ENCODE results near the gene TRAF1. TPM values are rescaled to one million over a fixed set of nuclear protein-coding genes. Genes with fewer than 3 reads are reported as not detected.

The TRAF1 gene
- polyA plus RNA-seq, 1 donor from 2014 or later: 0.89 TPM

GRCh38 chr9:120922404-120923195 is 4.0 kb downstream of the TRAF1 start:
- no peak overlapping the region for H3K9ac ChIP-seq (ENCODE audit: low read length)
- H3K36me3 ChIP-seq (ENCODE audit: insufficient read depth, low read length): no peaks in the 10 kb centered on the region
- no peaks in the 10 kb centered on the region for H4K20me1 ChIP-seq (ENCODE audit: insufficient read depth)
- H3K9me2 ChIP-seq (ENCODE audit: insufficient read depth, low read length): no peaks in the 10 kb centered on the region
- no peak overlapping the region for H3K4me2 ChIP-seq (ENCODE audit: low read length)
- TF ChIP-seq POLR2AphosphoS5 (IDR thresholded peaks at IDR 0.05) (no peak), REST (IDR thresholded peaks at IDR 0.05; ENCODE audit: borderline replicate concordance) (no peak), EZH2 (IDR thresholded peaks at IDR 0.05; ENCODE audit: borderline replicate concordance, insufficient read depth, low read length, poor library complexity, severe bottlenecking) (no peak), SMC3 (conservative IDR thresholded peaks at IDR 0.05; ENCODE audit: poor library complexity) (no peak), MXI1 (conservative IDR thresholded peaks at IDR 0.05; ENCODE audit: poor library complexity, severe bottlenecking) (no peak)
- TF ChIP-seq, protein P1, sequence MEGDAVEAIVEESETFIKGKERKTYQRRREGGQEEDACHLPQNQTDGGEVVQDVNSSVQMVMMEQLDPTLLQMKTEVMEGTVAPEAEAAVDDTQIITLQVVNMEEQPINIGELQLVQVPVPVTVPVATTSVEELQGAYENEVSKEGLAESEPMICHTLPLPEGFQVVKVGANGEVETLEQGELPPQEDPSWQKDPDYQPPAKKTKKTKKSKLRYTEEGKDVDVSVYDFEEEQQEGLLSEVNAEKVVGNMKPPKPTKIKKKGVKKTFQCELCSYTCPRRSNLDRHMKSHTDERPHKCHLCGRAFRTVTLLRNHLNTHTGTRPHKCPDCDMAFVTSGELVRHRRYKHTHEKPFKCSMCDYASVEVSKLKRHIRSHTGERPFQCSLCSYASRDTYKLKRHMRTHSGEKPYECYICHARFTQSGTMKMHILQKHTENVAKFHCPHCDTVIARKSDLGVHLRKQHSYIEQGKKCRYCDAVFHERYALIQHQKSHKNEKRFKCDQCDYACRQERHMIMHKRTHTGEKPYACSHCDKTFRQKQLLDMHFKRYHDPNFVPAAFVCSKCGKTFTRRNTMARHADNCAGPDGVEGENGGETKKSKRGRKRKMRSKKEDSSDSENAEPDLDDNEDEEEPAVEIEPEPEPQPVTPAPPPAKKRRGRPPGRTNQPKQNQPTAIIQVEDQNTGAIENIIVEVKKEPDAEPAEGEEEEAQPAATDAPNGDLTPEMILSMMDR (IDR thresholded peaks at IDR 0.05; ENCODE audit: poor library complexity, severe bottlenecking): no peak
- H3K27me3 ChIP-seq (ENCODE audit: insufficient read depth, low read depth, low read length): no peaks in the 10 kb centered on the region
- H3K79me2 ChIP-seq (replicated peaks; ENCODE audit: insufficient read depth, low read length): no peaks in the 10 kb centered on the region
- H3F3A ChIP-seq (ENCODE audit: insufficient read depth, low read length, poor library complexity, severe bottlenecking): no peaks in the 10 kb centered on the region
- no peak overlapping the region for H3K27ac ChIP-seq (ENCODE audit: low read length)
- no peaks in the 10 kb centered on the region for H3K9me3 ChIP-seq (ENCODE audit: low read length)
- no peak overlapping the region for H2AFZ ChIP-seq (ENCODE audit: low read depth, low read length)
- H3K4me3 ChIP-seq (ENCODE audit: low read length): no peak overlapping the region

GRCh38 chr9:120921661-120922181 is 4.9 kb downstream of the TRAF1 start:
- no peaks in the 10 kb centered on the region for H3K9me2 ChIP-seq (ENCODE audit: insufficient read depth, low read length)
- H3K9ac ChIP-seq (ENCODE audit: low read length): no peak overlapping the region
- H2AFZ ChIP-seq (ENCODE audit: low read depth, low read length): no peak overlapping the region
- H3F3A ChIP-seq (ENCODE audit: insufficient read depth, low read length, poor library complexity, severe bottlenecking): no peaks in the 10 kb centered on the region
- H3K4me3 ChIP-seq (ENCODE audit: low read length): no peak overlapping the region
- H3K9me3 ChIP-seq (ENCODE audit: low read length): no peaks in the 10 kb centered on the region
- no peak overlapping the region for H3K27ac ChIP-seq (ENCODE audit: low read length)
- no peaks in the 10 kb centered on the region for H3K79me2 ChIP-seq (replicated peaks; ENCODE audit: insufficient read depth, low read length)
- H3K36me3 ChIP-seq (ENCODE audit: insufficient read depth, low read length): no peaks in the 10 kb centered on the region
- no peak overlapping the region for H3K4me2 ChIP-seq (ENCODE audit: low read length)
- H3K27me3 ChIP-seq (ENCODE audit: insufficient read depth, low read depth, low read length): no peaks in the 10 kb centered on the region
- TF ChIP-seq SMC3 (conservative IDR thresholded peaks at IDR 0.05; ENCODE audit: poor library complexity) (no peak), EZH2 (IDR thresholded peaks at IDR 0.05; ENCODE audit: borderline replicate concordance, insufficient read depth, low read length, poor library complexity, severe bottlenecking) (no peak), POLR2AphosphoS5 (IDR thresholded peaks at IDR 0.05) (no peak), REST (IDR thresholded peaks at IDR 0.05; ENCODE audit: borderline replicate concordance) (no peak), MXI1 (conservative IDR thresholded peaks at IDR 0.05; ENCODE audit: poor library complexity, severe bottlenecking) (no peak), RAD21 (conservative IDR thresholded peaks at IDR 0.05) (no peak), EP300 (conservative IDR thresholded peaks at IDR 0.05; ENCODE audit: poor library complexity, severe bottlenecking) (no peak), TAF1 (IDR thresholded peaks at IDR 0.05; ENCODE audit: low read depth) (no peak)
- TF ChIP-seq, protein P1 (IDR thresholded peaks at IDR 0.05; ENCODE audit: poor library complexity, severe bottlenecking): no peak
- no peaks in the 10 kb centered on the region for H4K20me1 ChIP-seq (ENCODE audit: insufficient read depth)

Measured in neural cell (in vitro differentiated cells).